Measurements from ENCODE around the gene ATAD1. TPM values are rescaled to one million over a fixed set of nuclear protein-coding genes. Genes with fewer than 3 reads are reported as not detected.

ATAD1 gene
- total and polyA plus RNA-seq, 2 of the 4 experiments (the other 2 are of a cell fraction): 12.7 to 21.9 TPM

GRCh38 chr10:87838650-87839049 is 20.6 kb upstream of the ATAD1 start:
- Histone ChIP-seq H3K9ac (ENCODE audit: low read depth, low read length) (no peak overlapping the region), H3K9me3 (ENCODE audit: control insufficient read depth, insufficient read depth, low read length) (no peaks in the 10 kb centered on the region), H2BK20ac (ENCODE audit: low read depth, low read length) (no peak overlapping the region), H3K36me3 (ENCODE audit: control insufficient read depth, insufficient read depth, low read length) (no peaks in the 10 kb centered on the region), H2BK15ac (ENCODE audit: low read depth, low read length) (no peak overlapping the region), H3K27me3 (ENCODE audit: control insufficient read depth, insufficient read depth, low read length) (no peaks in the 10 kb centered on the region), H2BK120ac (ENCODE audit: low read depth, low read length) (no peak overlapping the region), H4K20me1 (ENCODE audit: insufficient read depth, low read length) (no peaks in the 10 kb centered on the region), H4K8ac (ENCODE audit: low read depth in 2 of 2, low read length in 2 of 2) (no peak overlapping the region), H3K9me1 (ENCODE audit: insufficient read depth, low read length) (peaks cover 6% of the 10 kb centered on the region; the same call in 1 of the 2 replicates), H4K91ac (ENCODE audit: insufficient read depth, low read depth, low read length) (no peak overlapping the region), H2AK9ac (replicated peaks; ENCODE audit: low read depth, low read length, poor library complexity) (no peak overlapping the region), H3K79me1 (ENCODE audit: low read depth in 1 of 2, low read length in 2 of 2) (peaks cover 0 to under 1% of the 10 kb centered on the region in 2 experiments; a peak in 1 of 4 replicates), H4K5ac (ENCODE audit: low read depth, low read length) (no peak overlapping the region), H3K4me3 (ENCODE audit: insufficient read depth, low read depth, low read length) (no peak overlapping the region), H3K56ac (ENCODE audit: extremely low read depth, insufficient read depth, low read length) (no peak overlapping the region), H2AFZ (replicated peaks; ENCODE audit: low read length, poor library complexity) (no peak overlapping the region), H3K23ac (ENCODE audit: low read depth, low read length) (no peak overlapping the region), H3K4ac (ENCODE audit: low read depth, low read length) (no peak overlapping the region), H3K14ac (replicated peaks; ENCODE audit: low read depth, low read length) (no peak overlapping the region), H3K4me2 (ENCODE audit: low read depth, low read length) (no peak overlapping the region), H3K27ac (ENCODE audit: insufficient read depth, low read length) (no peak overlapping the region), H2AK5ac (ENCODE audit: low read depth, low read length) (no peak overlapping the region), H3K18ac (ENCODE audit: low read depth, low read length) (no peak overlapping the region), H2BK5ac (ENCODE audit: low read depth, low read length, poor library complexity, severe bottlenecking) (no peak overlapping the region), H3K4me1 (ENCODE audit: control insufficient read depth, insufficient read depth, low read length) (peaks cover 4% of the 10 kb centered on the region; the same call in 1 of the 2 replicates)
- no CpG with 5 or more reads among the region's 2 CpGs for WGBS, 2 experiments (ENCODE audit: extremely low coverage in 2 of 2, insufficient read length in 1 of 2)
- no TSS peak for BruUV-seq (replicated peaks)
- intact Hi-C loops (cut with micrococcal nuclease): no loop called here
- TF ChIP-seq RFX5 (IDR thresholded peaks at IDR 0.05; ENCODE audit: low read depth, low read length) (no peak), POLR2A (IDR thresholded peaks at IDR 0.05; ENCODE audit: low read depth, low read length) (no peak), USF2 (IDR thresholded peaks at IDR 0.05; ENCODE audit: low read depth, low read length) (no peak)
- dilution Hi-C loops (cut with HindIII; ENCODE audit: low sequenced_read_pairs, unreplicated experiment): no loop called here
- ATAC-seq (ENCODE audit: low read depth) (no peak), DNase-seq (no peak)
- ChIA-PET POLR2A (ENCODE audit: unreplicated experiment) (no interaction called here), CTCF (no interaction called here)
- in situ Hi-C loops (cut with MboI; ENCODE audit: low sequenced_read_pairs): no loop called here

Measured in IMR-90 (cell line).